Measurements from ENCODE around the gene ZNF79. TPM values are rescaled to one million over a fixed set of nuclear protein-coding genes. Genes with fewer than 3 reads are reported as not detected.

The ZNF79 gene
- total and polyA plus RNA-seq, 5 donors from 2014 or later = 3.4 to 9.0 (median 7.6) TPM

DNA sequence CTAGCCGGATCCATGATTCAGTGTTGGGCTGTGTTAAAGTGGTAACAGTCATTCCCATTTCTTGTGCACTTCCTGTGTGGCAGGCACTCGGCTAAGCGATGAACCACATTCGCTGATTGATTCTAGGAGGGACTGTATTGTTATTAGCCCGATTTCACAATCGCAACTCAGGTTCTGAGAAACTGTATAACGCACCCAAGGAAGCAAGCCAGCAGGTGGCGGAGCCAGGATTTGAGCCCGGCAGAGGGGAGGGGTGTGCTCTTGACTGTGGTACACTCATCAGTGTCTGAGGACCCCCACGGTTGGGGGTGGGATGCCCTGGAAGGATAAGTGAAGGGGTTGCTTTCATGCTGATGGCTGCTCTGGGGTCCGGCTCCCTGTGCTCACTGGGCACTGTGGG lies 61.8 kb downstream of the ZNF79 start:
- peaks cover 27% of the 10 kb centered on the region for H3K36me3 Mint-ChIP-seq

GRCh38 chr9:127488946-127489345 lies 64.8 kb downstream of the ZNF79 start:
- no peaks in the 10 kb centered on the region for H3K9me3 ChIP-seq (ENCODE audit: control insufficient read depth in 2 of 2, low read length in 2 of 2)
- no peak overlapping the region for H3K4me3 Mint-ChIP-seq

More for the DNA sequence above, 61.8 kb downstream of the ZNF79 start:
- H3K4me1 ChIP-seq (ENCODE audit: control insufficient read depth, insufficient read depth, low read length, poor library complexity, severe bottlenecking) = no peaks in the 10 kb centered on the region
- no peaks in the 10 kb centered on the region for H3K27me3 ChIP-seq (ENCODE audit: control insufficient read depth, insufficient read depth, low read length)
- Mint-ChIP-seq H3K4me3 (no peak overlapping the region), H3K9me3 (no peaks in the 10 kb centered on the region), H3K27ac (no peak overlapping the region), H3K4me1 (peaks cover 0 to 5% (median 0%) of the 10 kb centered on the region in 4 donors), H3K27me3 (no peaks in the 10 kb centered on the region)
- ATAC-seq (ENCODE audit: low read depth in 2 of 2) (no peak), DNase-seq (no peak)
- H3K4me3 ChIP-seq (ENCODE audit: low read depth, low read length) = no peak overlapping the region
- no peak overlapping the region for H3K27ac ChIP-seq (ENCODE audit: insufficient read depth, low read length, poor library complexity, severe bottlenecking)
- H3K9me3 ChIP-seq (ENCODE audit: control insufficient read depth in 2 of 2, low read length in 2 of 2) = no peaks in the 10 kb centered on the region
- peaks cover 31% of the 10 kb centered on the region for H3K36me3 ChIP-seq (ENCODE audit: control insufficient read depth, insufficient read depth, low read length)

DNA sequence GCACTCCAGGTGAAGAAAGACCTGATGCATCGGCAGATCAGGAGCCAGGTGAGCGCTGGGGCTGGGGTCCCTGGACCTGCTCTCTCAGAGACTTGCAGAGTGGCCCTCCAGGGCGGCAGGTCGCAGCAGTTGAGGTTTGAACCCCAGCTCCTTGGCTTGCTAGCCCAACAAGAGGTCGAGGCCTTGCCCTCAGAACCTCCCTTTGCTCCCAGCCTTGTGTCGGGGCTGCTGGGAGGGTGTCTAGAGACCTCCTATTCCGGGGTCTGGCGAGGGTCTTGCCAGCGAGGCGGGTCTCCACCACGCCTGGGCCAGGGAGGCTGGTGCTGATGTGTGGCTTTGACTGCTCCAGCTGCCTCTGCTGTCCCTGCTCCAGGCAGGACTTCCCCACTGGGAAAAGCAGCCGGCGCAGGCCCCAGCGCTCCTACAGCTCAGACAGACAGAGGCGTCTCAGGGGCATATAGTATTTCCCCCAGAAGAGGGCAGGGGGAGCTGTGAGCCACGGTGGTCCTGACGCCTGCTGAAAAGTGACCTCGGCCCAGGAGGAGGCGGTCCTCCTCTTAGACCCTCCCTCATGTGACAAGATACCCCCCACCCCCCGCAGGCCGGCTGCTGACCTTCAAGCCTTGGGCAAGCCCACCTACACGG lies 65.4 kb downstream of the ZNF79 start:
- H3K36me3 ChIP-seq (ENCODE audit: control insufficient read depth, insufficient read depth, low read length) = peaks cover 33% of the 10 kb centered on the region
- Mint-ChIP-seq H3K4me1 (peaks cover 0 to 5% (median 0%) of the 10 kb centered on the region in 4 donors), H3K27me3 (no peaks in the 10 kb centered on the region), H3K27ac (no peak overlapping the region), H3K9me3 (no peaks in the 10 kb centered on the region), H3K4me3 (no peak overlapping the region), H3K36me3 (peaks cover 25% of the 10 kb centered on the region)
- no peaks in the 10 kb centered on the region for H3K4me1 ChIP-seq (ENCODE audit: control insufficient read depth, insufficient read depth, low read length, poor library complexity, severe bottlenecking)
- no peaks in the 10 kb centered on the region for H3K27me3 ChIP-seq (ENCODE audit: control insufficient read depth, insufficient read depth, low read length)
- DNase-seq = no peak
- no peaks in the 10 kb centered on the region for H3K9me3 ChIP-seq (ENCODE audit: control insufficient read depth in 2 of 2, low read length in 2 of 2)
- ATAC-seq (ENCODE audit: low read depth in 2 of 2) = no peak
- no peak overlapping the region for H3K4me3 ChIP-seq (ENCODE audit: low read depth, low read length)
- H3K27ac ChIP-seq (ENCODE audit: insufficient read depth, low read length, poor library complexity, severe bottlenecking) = no peak overlapping the region

More at GRCh38 chr9:127488946-127489345, 64.8 kb downstream of the ZNF79 start:
- no peak overlapping the region for H3K4me3 ChIP-seq (ENCODE audit: low read depth, low read length)
- peaks cover 31% of the 10 kb centered on the region for H3K36me3 ChIP-seq (ENCODE audit: control insufficient read depth, insufficient read depth, low read length)
- H3K27me3 Mint-ChIP-seq = no peaks in the 10 kb centered on the region
- peaks cover 0 to 5% (median 0%) of the 10 kb centered on the region in 4 donors for H3K4me1 Mint-ChIP-seq
- H3K27me3 ChIP-seq (ENCODE audit: control insufficient read depth, insufficient read depth, low read length) = no peaks in the 10 kb centered on the region
- ATAC-seq (ENCODE audit: low read depth in 2 of 2) = no peak
- H3K27ac Mint-ChIP-seq = no peak overlapping the region
- H3K4me1 ChIP-seq (ENCODE audit: control insufficient read depth, insufficient read depth, low read length, poor library complexity, severe bottlenecking) = no peaks in the 10 kb centered on the region
- peaks cover 27% of the 10 kb centered on the region for H3K36me3 Mint-ChIP-seq
- no peaks in the 10 kb centered on the region for H3K9me3 Mint-ChIP-seq
- no peak for DNase-seq
- no peak overlapping the region for H3K27ac ChIP-seq (ENCODE audit: insufficient read depth, low read length, poor library complexity, severe bottlenecking)

- Mint-ChIP-seq H3K36me3 (peaks cover 25% of the 10 kb centered on the region), H3K4me3 (no peak overlapping the region), H3K4me1 (peaks cover 0 to 5% (median 0%) of the 10 kb centered on the region in 4 donors), H3K9me3 (no peaks in the 10 kb centered on the region), H3K27ac (peak overlapping the region in 1 of 3 donors; percentile 27), H3K27me3 (no peaks in the 10 kb centered on the region)
- peaks cover 32% of the 10 kb centered on the region for H3K36me3 ChIP-seq (ENCODE audit: control insufficient read depth, insufficient read depth, low read length)
- no peak overlapping the region for H3K4me3 ChIP-seq (ENCODE audit: low read depth, low read length)
- DNase-seq (no peak), ATAC-seq (ENCODE audit: low read depth in 2 of 2) (no peak)
- H3K4me1 ChIP-seq (ENCODE audit: control insufficient read depth, insufficient read depth, low read length, poor library complexity, severe bottlenecking) = no peaks in the 10 kb centered on the region
- no peaks in the 10 kb centered on the region for H3K9me3 ChIP-seq (ENCODE audit: control insufficient read depth in 2 of 2, low read length in 2 of 2)
- H3K27me3 ChIP-seq (ENCODE audit: control insufficient read depth, insufficient read depth, low read length) = no peaks in the 10 kb centered on the region
- H3K27ac ChIP-seq (ENCODE audit: insufficient read depth, low read length, poor library complexity, severe bottlenecking) = no peak overlapping the region
These were observed 66.5 kb downstream of the ZNF79 start for GRCh38 chr9:127490535-127491230.

- Mint-ChIP-seq H3K36me3 (peaks cover 28% of the 10 kb centered on the region), H3K9me3 (no peaks in the 10 kb centered on the region), H3K27ac (no peak overlapping the region), H3K4me1 (peaks cover 0 to 5% (median 0%) of the 10 kb centered on the region in 4 donors), H3K27me3 (no peaks in the 10 kb centered on the region), H3K4me3 (no peak overlapping the region)
- no peaks in the 10 kb centered on the region for H3K4me1 ChIP-seq (ENCODE audit: control insufficient read depth, insufficient read depth, low read length, poor library complexity, severe bottlenecking)
- H3K36me3 ChIP-seq (ENCODE audit: control insufficient read depth, insufficient read depth, low read length) = peaks cover 29% of the 10 kb centered on the region
- H3K27me3 ChIP-seq (ENCODE audit: control insufficient read depth, insufficient read depth, low read length) = no peaks in the 10 kb centered on the region
- no peaks in the 10 kb centered on the region for H3K9me3 ChIP-seq (ENCODE audit: control insufficient read depth in 2 of 2, low read length in 2 of 2)
- no peak overlapping the region for H3K4me3 ChIP-seq (ENCODE audit: low read depth, low read length)
- H3K27ac ChIP-seq (ENCODE audit: insufficient read depth, low read length, poor library complexity, severe bottlenecking) = no peak overlapping the region
- ATAC-seq (ENCODE audit: low read depth in 2 of 2) = no peak
- DNase-seq = no peak
These were observed 67.3 kb downstream of the ZNF79 start for GRCh38 chr9:127491516-127491915.

- Histone ChIP-seq H3K9me3 (ENCODE audit: control insufficient read depth in 2 of 2, low read length in 2 of 2) (no peaks in the 10 kb centered on the region), H3K4me1 (ENCODE audit: control insufficient read depth, insufficient read depth, low read length, poor library complexity, severe bottlenecking) (no peaks in the 10 kb centered on the region), H3K4me3 (ENCODE audit: low read depth, low read length) (no peak overlapping the region), H3K27me3 (ENCODE audit: control insufficient read depth, insufficient read depth, low read length) (no peaks in the 10 kb centered on the region), H3K36me3 (ENCODE audit: control insufficient read depth, insufficient read depth, low read length) (peaks cover 31% of the 10 kb centered on the region), H3K27ac (ENCODE audit: insufficient read depth, low read length, poor library complexity, severe bottlenecking) (no peak overlapping the region)
- no peaks in the 10 kb centered on the region for H3K27me3 Mint-ChIP-seq
- ATAC-seq (ENCODE audit: low read depth in 2 of 2) = no peak
- peaks cover 27% of the 10 kb centered on the region for H3K36me3 Mint-ChIP-seq
- H3K4me1 Mint-ChIP-seq = peaks cover 0 to 5% (median 0%) of the 10 kb centered on the region in 4 donors
- H3K4me3 Mint-ChIP-seq = no peak overlapping the region
- H3K9me3 Mint-ChIP-seq = no peaks in the 10 kb centered on the region
- no peak overlapping the region for H3K27ac Mint-ChIP-seq
- no peak for DNase-seq
These were observed 68.4 kb downstream of the ZNF79 start for GRCh38 chr9:127492616-127493015.

GRCh38 chr9:127493592-127494303 lies 69.6 kb downstream of the ZNF79 start:
- DNase-seq (no peak), ATAC-seq (ENCODE audit: low read depth in 2 of 2) (no peak)
- H3K27ac Mint-ChIP-seq = no peak overlapping the region
- Histone ChIP-seq H3K27me3 (ENCODE audit: control insufficient read depth, insufficient read depth, low read length) (no peaks in the 10 kb centered on the region), H3K4me1 (ENCODE audit: control insufficient read depth, insufficient read depth, low read length, poor library complexity, severe bottlenecking) (no peaks in the 10 kb centered on the region), H3K4me3 (ENCODE audit: low read depth, low read length) (no peak overlapping the region), H3K36me3 (ENCODE audit: control insufficient read depth, insufficient read depth, low read length) (peaks cover 31% of the 10 kb centered on the region), H3K27ac (ENCODE audit: insufficient read depth, low read length, poor library complexity, severe bottlenecking) (no peak overlapping the region), H3K9me3 (ENCODE audit: control insufficient read depth in 2 of 2, low read length in 2 of 2) (no peaks in the 10 kb centered on the region)
- no peaks in the 10 kb centered on the region for H3K9me3 Mint-ChIP-seq
- no peaks in the 10 kb centered on the region for H3K27me3 Mint-ChIP-seq
- peaks cover 0 to 5% (median 0%) of the 10 kb centered on the region in 4 donors for H3K4me1 Mint-ChIP-seq
- peaks cover 24% of the 10 kb centered on the region for H3K36me3 Mint-ChIP-seq
- H3K4me3 Mint-ChIP-seq = no peak overlapping the region
